ENCODE data around the gene KMT5C. TPM values are rescaled to one million over a fixed set of nuclear protein-coding genes. Genes with fewer than 3 reads are reported as not detected.

The KMT5C gene
- total RNA-seq, 2 donors from 2014 or later, result 10.2 to 25.2 TPM

- TF ChIP-seq, protein P1, sequence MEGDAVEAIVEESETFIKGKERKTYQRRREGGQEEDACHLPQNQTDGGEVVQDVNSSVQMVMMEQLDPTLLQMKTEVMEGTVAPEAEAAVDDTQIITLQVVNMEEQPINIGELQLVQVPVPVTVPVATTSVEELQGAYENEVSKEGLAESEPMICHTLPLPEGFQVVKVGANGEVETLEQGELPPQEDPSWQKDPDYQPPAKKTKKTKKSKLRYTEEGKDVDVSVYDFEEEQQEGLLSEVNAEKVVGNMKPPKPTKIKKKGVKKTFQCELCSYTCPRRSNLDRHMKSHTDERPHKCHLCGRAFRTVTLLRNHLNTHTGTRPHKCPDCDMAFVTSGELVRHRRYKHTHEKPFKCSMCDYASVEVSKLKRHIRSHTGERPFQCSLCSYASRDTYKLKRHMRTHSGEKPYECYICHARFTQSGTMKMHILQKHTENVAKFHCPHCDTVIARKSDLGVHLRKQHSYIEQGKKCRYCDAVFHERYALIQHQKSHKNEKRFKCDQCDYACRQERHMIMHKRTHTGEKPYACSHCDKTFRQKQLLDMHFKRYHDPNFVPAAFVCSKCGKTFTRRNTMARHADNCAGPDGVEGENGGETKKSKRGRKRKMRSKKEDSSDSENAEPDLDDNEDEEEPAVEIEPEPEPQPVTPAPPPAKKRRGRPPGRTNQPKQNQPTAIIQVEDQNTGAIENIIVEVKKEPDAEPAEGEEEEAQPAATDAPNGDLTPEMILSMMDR (IDR thresholded peaks at IDR 0.05), result no peak
- no peaks in the 10 kb centered on the region for H3K36me3 ChIP-seq
- no peak for DNase-seq (ENCODE audit: low spot score)
- no peak overlapping the region for H3K27ac ChIP-seq
- peaks cover 13% of the 10 kb centered on the region for H3K27me3 ChIP-seq (replicated peaks; ENCODE audit: insufficient read depth)
- no peaks in the 10 kb centered on the region for H3K9me3 ChIP-seq
- peaks cover 0 to 13% of the 10 kb centered on the region in 2 donors for H3K4me1 ChIP-seq (ENCODE audit: control insufficient read depth in 1 of 2, low read depth in 2 of 2)
- ATAC-seq (ENCODE audit: insufficient number of reproducible peaks, low FRiP score, low read depth), result no peak
- H3K4me3 ChIP-seq, result no peak overlapping the region
Measured at GRCh38 chr19:55365245-55365644, 25.6 kb downstream of the KMT5C start.

GRCh38 chr19:55365964-55366363, 26.3 kb downstream of the KMT5C start:
- peaks cover 0 to 13% of the 10 kb centered on the region in 2 donors for H3K4me1 ChIP-seq (ENCODE audit: control insufficient read depth in 1 of 2, low read depth in 2 of 2)
- no peaks in the 10 kb centered on the region for H3K9me3 ChIP-seq
- no peak for ATAC-seq (ENCODE audit: insufficient number of reproducible peaks, low FRiP score, low read depth)
- DNase-seq (ENCODE audit: low spot score), result no peak
- no peak overlapping the region for H3K4me3 ChIP-seq
- TF ChIP-seq, protein P1 (IDR thresholded peaks at IDR 0.05), result no peak
- peaks cover 13% of the 10 kb centered on the region for H3K27me3 ChIP-seq (replicated peaks; ENCODE audit: insufficient read depth)
- H3K36me3 ChIP-seq, result no peaks in the 10 kb centered on the region
- no peak overlapping the region for H3K27ac ChIP-seq

DNA sequence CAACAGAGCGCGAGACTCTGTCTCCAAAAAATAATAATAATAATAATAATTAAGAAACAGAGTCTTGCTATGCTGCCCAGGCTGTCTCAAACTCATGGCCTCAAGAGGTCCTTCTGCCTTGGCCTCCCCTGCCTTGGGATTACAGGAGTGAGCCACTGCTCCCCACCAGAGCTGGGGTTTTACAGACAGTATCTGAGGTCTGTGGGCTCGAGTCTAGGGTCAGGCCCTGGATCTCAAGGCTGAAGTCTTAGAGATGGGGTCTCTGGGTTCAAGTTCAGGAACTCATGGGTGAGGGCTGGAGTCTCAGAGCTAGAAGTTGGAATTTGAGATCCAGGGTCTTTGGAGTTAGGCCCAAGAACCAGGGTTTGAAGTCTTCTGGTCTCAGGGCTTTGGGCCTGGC, 27.1 kb downstream of the KMT5C start:
- peaks cover 0 to 13% of the 10 kb centered on the region in 2 donors for H3K4me1 ChIP-seq (ENCODE audit: control insufficient read depth in 1 of 2, low read depth in 2 of 2)
- DNase-seq (ENCODE audit: low spot score), result no peak
- H3K9me3 ChIP-seq, result no peaks in the 10 kb centered on the region
- ATAC-seq (ENCODE audit: insufficient number of reproducible peaks, low FRiP score, low read depth), result no peak
- TF ChIP-seq, protein P1 (IDR thresholded peaks at IDR 0.05), result no peak
- no peak overlapping the region for H3K27ac ChIP-seq
- H3K4me3 ChIP-seq, result no peak overlapping the region
- no peaks in the 10 kb centered on the region for H3K36me3 ChIP-seq
- peaks cover 13% of the 10 kb centered on the region for H3K27me3 ChIP-seq (replicated peaks; ENCODE audit: insufficient read depth)

DNA sequence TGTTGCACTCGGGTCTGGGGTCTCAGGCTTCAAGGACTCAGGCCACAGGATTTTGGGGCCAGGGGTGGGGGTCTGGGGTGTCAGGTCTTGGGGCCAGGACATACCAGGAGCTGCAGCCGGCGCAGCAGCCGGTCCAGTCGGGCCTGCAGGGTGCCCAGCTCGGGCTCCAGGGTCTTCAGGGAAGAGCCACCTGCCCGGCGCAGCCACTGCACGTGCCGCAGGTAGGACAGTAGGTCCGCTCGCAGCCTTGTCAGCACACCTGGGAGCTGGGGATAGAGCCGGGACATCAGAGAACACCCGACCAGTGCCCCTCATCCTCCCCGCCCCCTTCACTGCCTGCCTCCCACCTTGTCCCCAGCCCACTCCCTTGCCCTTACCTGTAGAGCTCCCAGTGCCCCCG, 28.4 kb downstream of the KMT5C start:
- peaks cover 0 to 13% of the 10 kb centered on the region in 2 donors for H3K4me1 ChIP-seq (ENCODE audit: control insufficient read depth in 1 of 2, low read depth in 2 of 2)
- TF ChIP-seq, protein P1 (IDR thresholded peaks at IDR 0.05), result no peak
- H3K27me3 ChIP-seq (replicated peaks; ENCODE audit: insufficient read depth), result peaks cover 13% of the 10 kb centered on the region
- no peak for ATAC-seq (ENCODE audit: insufficient number of reproducible peaks, low FRiP score, low read depth)
- no peak for DNase-seq (ENCODE audit: low spot score)
- no peak overlapping the region for H3K4me3 ChIP-seq
- no peak overlapping the region for H3K27ac ChIP-seq
- H3K9me3 ChIP-seq, result no peaks in the 10 kb centered on the region
- H3K36me3 ChIP-seq, result no peaks in the 10 kb centered on the region

- TF ChIP-seq, protein P1 (IDR thresholded peaks at IDR 0.05), result no peak
- DNase-seq (ENCODE audit: low spot score) (no peak), ATAC-seq (ENCODE audit: insufficient number of reproducible peaks, low FRiP score, low read depth) (no peak)
- H3K4me3 ChIP-seq, result peak overlapping the region; percentile 44
- H3K27me3 ChIP-seq (replicated peaks; ENCODE audit: insufficient read depth), result peaks cover 13% of the 10 kb centered on the region
- no peaks in the 10 kb centered on the region for H3K9me3 ChIP-seq
- no peaks in the 10 kb centered on the region for H3K36me3 ChIP-seq
- peak overlapping the region in 1 of 2 donors; percentile 34 for H3K27ac ChIP-seq
- H3K4me1 ChIP-seq (ENCODE audit: control insufficient read depth in 1 of 2, low read depth in 2 of 2), result peaks cover 0 to 13% of the 10 kb centered on the region in 2 donors
Measured at GRCh38 chr19:55368701-55369563, 29.3 kb downstream of the KMT5C start.

All from thoracic aorta (tissue), 2 donors.